HL-60 (cell line): ENCODE measurements around the gene PPM1H.
"Not testable (repeated sequence)": the region's sequence is repeated elsewhere in the genome, so short reads cannot be mapped to it uniquely, and the experiment has no call there.

ENCODE experiments used
- DNase-seq, 2 experiments: peaks; one replicate each; pipeline ENCODE4 v3.0.0-alpha.2; 2010 to 2020; ENCODE audit warnings: low read depth in 1 of 2, low spot score in 1 of 2
- H3K27ac ChIP-seq: fragments of 250-450 bp; sonication (Bioruptor Pico); replicated peaks from 2 replicates; pipeline ENCODE4 v1.5.1; 2020; ENCODE audit warnings: mild to moderate bottlenecking, moderate library complexity
- H3K27me3 ChIP-seq: fragments of 250-450 bp; sonication (Bioruptor Pico); 2 replicates; pipeline ENCODE4 v1.5.1; 2021; ENCODE audit warnings: mild to moderate bottlenecking, moderate library complexity; ENCODE audit not compliant: insufficient read depth, poor library complexity, severe bottlenecking
- H3K4me3 ChIP-seq: replicated peaks from 2 replicates; pipeline ENCODE4 v1.5.1; 2011; ENCODE audit warnings: mild to moderate bottlenecking, control low read depth, low read length; ENCODE audit not compliant: insufficient read depth
- CTCF ChIP-seq: IDR thresholded peaks from one replicate; pipeline ENCODE4 v1.5.1; 2011; ENCODE audit warnings: low read length, control low read depth, inconsistent platforms; ENCODE audit not compliant: insufficient read depth
- GABPA ChIP-seq: IDR thresholded peaks from 2 replicates; pipeline ENCODE4 v1.6.1; 2012; ENCODE audit warnings: low read depth
- POLR2AphosphoS5 ChIP-seq: IDR thresholded peaks from 2 replicates; pipeline ENCODE4 v1.6.1; 2012; ENCODE audit warnings: low read depth
- REST ChIP-seq: IDR thresholded peaks from 2 replicates; pipeline ENCODE4 v1.6.1; 2012; ENCODE audit warnings: low read depth; ENCODE audit not compliant: insufficient replicate concordance
- SPI1 ChIP-seq: IDR thresholded peaks from 2 replicates; pipeline ENCODE4 v1.6.1; 2012; ENCODE audit warnings: low read depth, mild to moderate bottlenecking, borderline replicate concordance

Gene PPM1H

DNA sequence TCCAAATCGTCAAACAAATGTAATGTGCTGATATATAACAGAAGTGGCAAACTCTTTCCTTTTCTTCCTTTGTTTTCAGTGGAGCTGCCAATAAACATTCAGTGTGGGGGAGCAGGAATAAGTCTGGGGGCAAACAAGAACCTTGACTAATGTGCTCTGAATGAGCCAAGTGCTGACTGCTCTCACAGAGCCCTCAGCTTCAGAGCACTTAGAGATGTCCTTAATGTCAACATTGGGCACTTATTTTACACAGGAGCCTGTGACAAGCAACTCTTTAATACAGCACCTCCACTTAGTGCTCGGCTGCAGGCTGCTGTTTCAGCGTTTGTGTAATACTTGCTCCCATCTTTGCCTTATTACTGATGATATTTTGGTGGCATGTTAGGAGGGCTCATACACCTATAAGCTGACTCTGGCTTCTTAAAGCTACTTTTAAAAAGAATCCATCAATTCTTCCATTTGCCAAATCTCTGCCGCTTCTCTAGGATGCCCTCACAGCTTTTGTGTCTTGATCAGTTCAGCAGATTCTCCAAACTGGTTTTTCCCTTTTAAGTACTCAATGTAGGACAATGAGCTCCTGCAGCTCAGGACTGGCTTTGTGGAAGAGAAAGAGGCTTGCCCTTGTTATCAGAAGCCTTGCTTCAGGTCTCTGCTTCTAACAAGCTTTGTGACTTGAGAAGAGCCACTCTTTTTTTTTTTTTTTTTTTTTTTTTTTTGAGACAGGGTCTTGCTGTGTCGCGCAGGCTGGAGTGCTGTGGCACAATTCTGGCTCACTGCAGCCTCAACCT is 261.7 kb downstream of the PPM1H start:
- DNase-seq = no peak
- Histone ChIP-seq H3K27ac (no peak overlapping the region), H3K4me3 (no peak overlapping the region), H3K27me3 (no peaks in the 10 kb centered on the region)
- TF ChIP-seq CTCF (no peak), REST (no peak), SPI1 (no peak), POLR2AphosphoS5 (no peak), GABPA (no peak)

- Histone ChIP-seq H3K27me3 (no peaks in the 10 kb centered on the region), H3K4me3 (no peak overlapping the region), H3K27ac (no peak overlapping the region)
- TF ChIP-seq POLR2AphosphoS5 (no peak), REST (no peak), CTCF (no peak), GABPA (no peak), SPI1 (no peak)
- no peak for DNase-seq
Observed at GRCh38 chr12:62670986-62671720, 263.8 kb downstream of the PPM1H start.

GRCh38 chr12:62668782-62669181 is 266.2 kb downstream of the PPM1H start:
- no peak overlapping the region for H3K27ac ChIP-seq
- DNase-seq = no peak
- H3K4me3 ChIP-seq = no peak overlapping the region
- TF ChIP-seq SPI1 = no peak
- no peak for TF ChIP-seq POLR2AphosphoS5
- TF ChIP-seq CTCF = no peak
- no peak for TF ChIP-seq REST
- no peak for TF ChIP-seq GABPA
- H3K27me3 ChIP-seq = no peaks in the 10 kb centered on the region

DNA sequence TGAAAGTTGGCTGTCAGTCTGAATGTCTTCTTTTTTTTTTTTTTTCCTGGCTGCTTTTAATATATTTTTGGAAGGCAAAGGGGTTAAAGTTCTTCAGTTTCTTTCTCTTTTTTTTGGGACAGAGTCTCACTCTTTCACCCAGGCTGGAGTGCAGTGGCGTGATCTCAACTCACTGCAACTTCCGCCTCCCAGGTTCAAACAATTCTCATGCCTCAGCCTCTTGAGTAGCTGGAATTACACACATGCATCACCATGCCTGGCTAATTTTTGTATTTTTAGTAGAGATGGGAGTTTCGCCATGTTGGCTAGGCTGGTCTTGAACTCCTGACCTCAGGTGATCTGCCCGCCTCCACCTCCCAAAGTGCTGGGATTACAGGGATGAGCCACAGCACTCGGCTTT is 270.0 kb downstream of the PPM1H start:
- H3K4me3 ChIP-seq, DNase-seq, H3K27ac ChIP-seq, H3K27me3 ChIP-seq: not testable (repeated sequence)
